Gastrocnemius medialis (tissue), 4 donors: ENCODE results near the gene SCUBE1. TPM values are rescaled to one million over a fixed set of nuclear protein-coding genes. Genes with fewer than 3 reads are reported as not detected.

Experiments used
- ATAC-seq, 2 donors: fragments of 150-250 bp; one replicate each; pipeline ENCODE4 v1.9.1; 2016
- DNase-seq, 2 donors: peaks; one replicate each; pipeline ENCODE4 v3.0.0-alpha.2; 2019
- H3K27ac ChIP-seq, 4 donors: fragments of 200-600 bp; sonication (generic); 1 replicate in 1 of 4; 2 replicates in 3 of 4; pipeline ENCODE4 v1.5.1; 2016 to 2018; ENCODE audit warnings: mild to moderate bottlenecking in 2 of 4, moderate library complexity in 1 of 4
- H3K27me3 ChIP-seq, 3 donors: fragments of 200-600 bp; sonication (generic) in 2 of 3; 1 replicate in 1 of 3; 2 replicates in 2 of 3; pipeline versions ENCODE4 v1.5.1 to v1.6.0; 2016 to 2019; ENCODE audit warnings: mild to moderate bottlenecking in 1 of 3, moderate library complexity in 1 of 3
- H3K36me3 ChIP-seq, 2 donors: fragments of 200-600 bp; sonication (generic) in 1 of 2; one replicate each; pipeline ENCODE4 v1.5.1; 2017 to 2018
- H3K4me1 ChIP-seq, 2 donors: fragments of 200-600 bp; sonication (generic) in 1 of 2; one replicate each; pipeline ENCODE4 v1.5.1; 2016 to 2017; ENCODE audit warnings: mild to moderate bottlenecking in 2 of 2
- H3K4me3 ChIP-seq, 4 donors: fragments of 200-600 bp; sonication (generic) in 3 of 4; 1 replicate in 1 of 4; 2 replicates in 3 of 4; pipeline ENCODE4 v1.5.1; 2016 to 2019; ENCODE audit warnings: mild to moderate bottlenecking in 2 of 4
- H3K9me3 ChIP-seq, 3 donors: fragments of 200-600 bp; sonication (generic) in 2 of 3; 1 replicate in 1 of 3; 2 replicates in 2 of 3; pipeline ENCODE4 v1.5.1; 2016 to 2019
- POLR2A ChIP-seq, 2 donors: fragments of 450-650 bp; IDR thresholded peaks; one replicate each; pipeline ENCODE4 v1.6.1; 2017; ENCODE audit warnings: antibody characterized with exemption in 2 of 2, mild to moderate bottlenecking in 2 of 2, moderate library complexity in 2 of 2
- in situ Hi-C, 4 donors: fragments of 200-750 bp; cut with MboI; loops; one replicate each; pipeline versions ENCODE4 v1.15.0 to v1.8.0; 2017; ENCODE audit warnings: low sequenced_read_pairs in 4 of 4
- intact Hi-C: fragments of 100-400 bp; cut with DNase I; formaldehyde crosslinking; loops from one replicate; pipeline ENCODE4 v1.15.1; 2023; ENCODE audit warnings: low total_unique reads
- total RNA-seq, 4 donors: library from RNA; depleted of rRNA; stranded (reverse); fragments of >200 nt; gene quantifications; one replicate each; pipeline versions ENCODE4 v1.1.0 to v1.2.3, GENCODE V29; 2016
- TF ChIP-seq, protein P1 (sequence below), 5 experiments: fragments of 450-650 bp in 3 of 5; fragments of 200-600 bp in 2 of 5; sonication (generic) in 2 of 5; IDR thresholded peaks in 4 of 5; conservative IDR thresholded peaks in 1 of 5; 1 replicate in 4 of 5; 2 replicates in 1 of 5; pipeline ENCODE4 v1.5.1; 2016 to 2019; ENCODE audit warnings: antibody characterized with exemption in 5 of 5, mild to moderate bottlenecking in 3 of 5, moderate library complexity in 3 of 5

SCUBE1 gene
- total RNA-seq, 4 donors from 2014 or later, result 0.20 to 0.55 (median 0.41) TPM

DNA sequence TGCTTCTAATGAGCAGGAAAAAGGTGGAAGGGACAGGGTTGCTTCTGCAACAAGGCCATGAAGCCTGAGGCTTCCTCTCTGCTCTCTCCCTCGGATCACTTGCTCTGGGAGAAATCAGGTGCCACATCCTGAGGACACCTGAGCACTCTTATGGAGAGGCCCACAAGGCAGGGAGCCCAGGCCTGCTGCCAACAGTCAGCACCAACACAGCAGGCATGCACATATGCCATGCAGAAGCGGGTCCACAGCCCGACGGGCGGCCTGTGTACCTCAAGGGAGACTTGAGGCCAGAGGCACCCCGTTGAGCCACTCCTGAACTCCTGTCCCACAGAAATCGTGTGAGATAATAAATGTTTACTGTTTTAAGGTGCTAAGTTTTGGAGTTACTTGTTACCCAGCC lies 165.7 kb downstream of the SCUBE1 start:
- no peaks in the 10 kb centered on the region for H3K27me3 ChIP-seq
- no peak overlapping the region for H3K27ac ChIP-seq
- no peak for ATAC-seq
- intact Hi-C loops, result no loop called here
- in situ Hi-C loops, result no loop called here
- H3K4me1 ChIP-seq, result no peaks in the 10 kb centered on the region
- no peak for DNase-seq
- TF ChIP-seq, protein P1, sequence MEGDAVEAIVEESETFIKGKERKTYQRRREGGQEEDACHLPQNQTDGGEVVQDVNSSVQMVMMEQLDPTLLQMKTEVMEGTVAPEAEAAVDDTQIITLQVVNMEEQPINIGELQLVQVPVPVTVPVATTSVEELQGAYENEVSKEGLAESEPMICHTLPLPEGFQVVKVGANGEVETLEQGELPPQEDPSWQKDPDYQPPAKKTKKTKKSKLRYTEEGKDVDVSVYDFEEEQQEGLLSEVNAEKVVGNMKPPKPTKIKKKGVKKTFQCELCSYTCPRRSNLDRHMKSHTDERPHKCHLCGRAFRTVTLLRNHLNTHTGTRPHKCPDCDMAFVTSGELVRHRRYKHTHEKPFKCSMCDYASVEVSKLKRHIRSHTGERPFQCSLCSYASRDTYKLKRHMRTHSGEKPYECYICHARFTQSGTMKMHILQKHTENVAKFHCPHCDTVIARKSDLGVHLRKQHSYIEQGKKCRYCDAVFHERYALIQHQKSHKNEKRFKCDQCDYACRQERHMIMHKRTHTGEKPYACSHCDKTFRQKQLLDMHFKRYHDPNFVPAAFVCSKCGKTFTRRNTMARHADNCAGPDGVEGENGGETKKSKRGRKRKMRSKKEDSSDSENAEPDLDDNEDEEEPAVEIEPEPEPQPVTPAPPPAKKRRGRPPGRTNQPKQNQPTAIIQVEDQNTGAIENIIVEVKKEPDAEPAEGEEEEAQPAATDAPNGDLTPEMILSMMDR (IDR thresholded peaks at IDR 0.05 in 4 of 5, conservative IDR thresholded peaks at IDR 0.05 in 1 of 5), result no peak
- TF ChIP-seq POLR2A (IDR thresholded peaks at IDR 0.05), result no peak
- H3K36me3 ChIP-seq, result peaks cover 0 to 51% of the 10 kb centered on the region in 2 donors
- H3K4me3 ChIP-seq, result no peak overlapping the region
- no peaks in the 10 kb centered on the region for H3K9me3 ChIP-seq

DNA sequence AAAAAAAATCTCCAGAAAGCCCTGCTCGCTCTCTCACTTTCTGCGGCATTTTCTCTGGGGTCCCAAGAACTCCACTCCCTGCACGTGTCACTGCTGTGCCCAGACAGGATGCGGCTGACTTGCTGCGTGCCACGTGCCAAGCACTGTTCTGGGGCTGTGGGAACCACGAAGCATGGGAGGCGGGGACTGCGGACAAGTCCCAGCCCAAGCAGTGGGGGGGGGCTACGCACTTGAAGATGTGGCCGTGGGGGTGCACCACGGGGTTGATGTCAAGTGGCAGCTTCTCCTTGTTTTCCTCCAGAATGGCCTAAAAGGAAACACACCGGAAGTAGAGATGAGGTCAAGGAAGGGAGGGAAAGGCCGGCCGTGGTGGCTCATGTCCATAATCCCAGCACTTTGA lies 167.1 kb downstream of the SCUBE1 start:
- intact Hi-C loops (no loop called here), in situ Hi-C loops (no loop called here)
- ATAC-seq (no peak), DNase-seq (no peak)
- no peaks in the 10 kb centered on the region for H3K27me3 ChIP-seq
- no peak overlapping the region for H3K4me3 ChIP-seq
- no peaks in the 10 kb centered on the region for H3K9me3 ChIP-seq
- no peaks in the 10 kb centered on the region for H3K4me1 ChIP-seq
- TF ChIP-seq POLR2A (IDR thresholded peaks at IDR 0.05), result no peak
- no peak overlapping the region for H3K27ac ChIP-seq
- H3K36me3 ChIP-seq, result peaks cover 0 to 64% of the 10 kb centered on the region in 2 donors

DNA sequence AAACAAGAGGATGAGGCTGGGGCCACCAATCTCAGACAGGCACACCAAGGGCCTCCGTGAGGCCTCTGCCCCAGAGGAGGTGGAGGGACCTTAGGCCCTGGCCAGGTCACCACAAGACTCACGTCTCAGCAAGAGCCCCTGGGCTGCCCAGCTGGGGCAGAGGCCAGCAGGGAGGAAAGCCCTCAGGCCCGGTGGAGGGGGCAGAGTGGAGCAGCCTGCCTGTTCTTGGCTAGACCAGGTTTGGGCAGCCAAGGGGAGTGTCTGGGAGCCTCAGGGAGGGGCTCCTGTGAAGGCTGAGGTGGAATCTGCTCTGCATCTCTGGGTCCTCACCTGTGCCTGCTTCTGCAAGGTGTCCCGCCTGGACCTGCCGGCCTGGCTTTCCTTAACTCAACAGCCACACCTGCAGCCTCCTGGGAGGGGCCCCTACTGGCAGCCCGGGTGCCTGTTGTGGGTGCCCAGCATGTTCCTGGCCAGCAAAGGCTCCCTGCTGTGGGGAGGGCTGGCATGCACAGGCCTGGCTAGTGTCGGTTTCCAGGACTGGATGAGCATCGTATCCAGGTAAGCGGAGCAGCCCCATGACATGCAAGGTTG lies 168.1 kb downstream of the SCUBE1 start:
- intact Hi-C loops (no loop called here), in situ Hi-C loops (no loop called here)
- Histone ChIP-seq H3K27me3 (no peaks in the 10 kb centered on the region), H3K27ac (no peak overlapping the region), H3K9me3 (no peaks in the 10 kb centered on the region), H3K4me1 (no peaks in the 10 kb centered on the region), H3K4me3 (no peak overlapping the region), H3K36me3 (peaks cover 0 to 74% of the 10 kb centered on the region in 2 donors)
- no peak for DNase-seq
- ATAC-seq, result no peak
- TF ChIP-seq POLR2A (IDR thresholded peaks at IDR 0.05), result no peak
- TF ChIP-seq, protein P1 (IDR thresholded peaks at IDR 0.05 in 4 of 5, conservative IDR thresholded peaks at IDR 0.05 in 1 of 5), result no peak

GRCh38 chr22:43173976-43174720 lies 169.0 kb downstream of the SCUBE1 start:
- Histone ChIP-seq H3K4me1 (no peaks in the 10 kb centered on the region), H3K36me3 (peaks cover 0 to 69% of the 10 kb centered on the region in 2 donors), H3K27me3 (no peaks in the 10 kb centered on the region), H3K4me3 (no peak overlapping the region), H3K9me3 (no peaks in the 10 kb centered on the region), H3K27ac (no peak overlapping the region)
- ATAC-seq (no peak), DNase-seq (no peak)
- in situ Hi-C loops, result no loop called here
- TF ChIP-seq, protein P1 (IDR thresholded peaks at IDR 0.05 in 4 of 5, conservative IDR thresholded peaks at IDR 0.05 in 1 of 5), result no peak
- TF ChIP-seq POLR2A (IDR thresholded peaks at IDR 0.05), result no peak
- intact Hi-C loops, result no loop called here

DNA sequence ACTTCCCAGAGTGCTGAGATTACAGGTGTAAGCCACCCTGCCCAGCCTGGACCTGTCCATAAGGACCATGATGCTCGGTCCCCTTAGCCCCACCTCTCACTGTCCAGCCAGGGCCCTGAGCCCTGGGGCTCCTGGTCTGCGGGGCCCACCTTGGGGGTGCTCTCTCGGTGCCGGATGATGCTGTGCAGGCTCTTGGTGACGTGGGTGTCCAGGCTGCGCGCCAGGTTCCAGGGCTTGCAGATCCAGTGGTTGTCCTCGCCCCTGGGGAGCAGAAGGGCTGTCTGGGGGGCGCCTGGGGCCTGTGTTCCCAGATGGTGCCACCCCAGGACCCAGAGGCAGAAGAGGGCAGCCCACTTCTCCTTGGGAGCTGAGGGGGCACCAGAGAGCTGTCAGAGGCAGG lies 169.6 kb downstream of the SCUBE1 start:
- Histone ChIP-seq H3K27me3 (no peaks in the 10 kb centered on the region), H3K4me1 (no peaks in the 10 kb centered on the region), H3K27ac (no peak overlapping the region), H3K9me3 (no peaks in the 10 kb centered on the region), H3K4me3 (no peak overlapping the region), H3K36me3 (peaks cover 0 to 63% of the 10 kb centered on the region in 2 donors)
- DNase-seq (no peak), ATAC-seq (no peak)
- intact Hi-C loops, result no loop called here
- in situ Hi-C loops, result no loop called here
- TF ChIP-seq, protein P1 (IDR thresholded peaks at IDR 0.05 in 4 of 5, conservative IDR thresholded peaks at IDR 0.05 in 1 of 5), result no peak
- TF ChIP-seq POLR2A (IDR thresholded peaks at IDR 0.05), result no peak
